Osteocyte (in vitro differentiated cells): ENCODE measurements around the gene TTLL13. TPM values are rescaled to one million over a fixed set of nuclear protein-coding genes. Genes with fewer than 3 reads are reported as not detected.

Experiments
- DNase-seq: peaks from one replicate; pipeline ENCODE4 v3.0.0; 2021; ENCODE audit warnings: mixed read lengths; ENCODE audit not compliant: unreplicated experiment; ENCODE audit errors: extremely low spot score
- H3K27ac Mint-ChIP-seq: one replicate; pipeline ENCODE4 v1.8.0; 2021; ENCODE audit warnings: mild to moderate bottlenecking, mixed read lengths; ENCODE audit not compliant: unreplicated experiment
- H3K27me3 Mint-ChIP-seq: one replicate; pipeline ENCODE4 v1.8.0; 2021; ENCODE audit warnings: mixed read lengths; ENCODE audit not compliant: unreplicated experiment
- H3K36me3 Mint-ChIP-seq: one replicate; pipeline ENCODE4 v1.8.0; 2021; ENCODE audit warnings: mixed read lengths; ENCODE audit not compliant: unreplicated experiment
- H3K4me1 Mint-ChIP-seq: one replicate; pipeline ENCODE4 v1.8.0; 2021; ENCODE audit warnings: mixed read lengths; ENCODE audit not compliant: unreplicated experiment
- H3K4me3 Mint-ChIP-seq: one replicate; pipeline ENCODE4 v1.8.0; 2021; ENCODE audit warnings: mild to moderate bottlenecking, moderate library complexity, mixed read lengths; ENCODE audit not compliant: unreplicated experiment
- H3K9me3 Mint-ChIP-seq: one replicate; pipeline ENCODE4 v1.8.0; 2021; ENCODE audit warnings: mixed read lengths; ENCODE audit not compliant: unreplicated experiment
- CTCF ChIP-seq: fragments of 200-600 bp; sonication (generic); IDR thresholded peaks from 2 replicates; pipeline ENCODE4 v1.5.0; 2021; ENCODE audit warnings: antibody characterized with exemption, mild to moderate bottlenecking, moderate library complexity
- total RNA-seq: library from RNA; stranded (reverse); gene quantifications from 2 replicates; pipeline ENCODE4 v1.2.1, GENCODE V29; 2021

Gene TTLL13
- total RNA-seq, 1 donor from 2014 or later: not detected

GRCh38 chr15:90261811-90262210 lies 12.5 kb downstream of the TTLL13 start:
- Mint-ChIP-seq H3K36me3 (no peaks in the 10 kb centered on the region), H3K27ac (no peak overlapping the region), H3K4me3 (no peak overlapping the region)

GRCh38 chr15:90262426-90262825 lies 13.1 kb downstream of the TTLL13 start:
- TF ChIP-seq CTCF: no peak
- H3K36me3 Mint-ChIP-seq: no peaks in the 10 kb centered on the region
- DNase-seq: no peak
- no peaks in the 10 kb centered on the region for H3K27me3 Mint-ChIP-seq
- peaks cover 21% of the 10 kb centered on the region for H3K4me1 Mint-ChIP-seq
- H3K9me3 Mint-ChIP-seq: no peaks in the 10 kb centered on the region
- no peak overlapping the region for H3K27ac Mint-ChIP-seq
- no peak overlapping the region for H3K4me3 Mint-ChIP-seq

More at GRCh38 chr15:90261811-90262210, 12.5 kb downstream of the TTLL13 start:
- no peak for DNase-seq
- no peaks in the 10 kb centered on the region for H3K27me3 Mint-ChIP-seq
- no peak for TF ChIP-seq CTCF
- H3K4me1 Mint-ChIP-seq: peaks cover 14% of the 10 kb centered on the region
- no peaks in the 10 kb centered on the region for H3K9me3 Mint-ChIP-seq

- peak overlapping the region; percentile 97 for H3K27ac Mint-ChIP-seq
- peaks cover 7% of the 10 kb centered on the region for H3K36me3 Mint-ChIP-seq
- peak overlapping the region; percentile 93 for H3K4me3 Mint-ChIP-seq
- H3K4me1 Mint-ChIP-seq: peaks cover 34% of the 10 kb centered on the region
- no peak for DNase-seq
- TF ChIP-seq CTCF: no peak
- H3K9me3 Mint-ChIP-seq: no peaks in the 10 kb centered on the region
- H3K27me3 Mint-ChIP-seq: no peaks in the 10 kb centered on the region
These were observed 15.3 kb downstream of the TTLL13 start for GRCh38 chr15:90264671-90265070.

- peak; percentile 93 for DNase-seq
- peaks cover 15% of the 10 kb centered on the region for H3K36me3 Mint-ChIP-seq
- TF ChIP-seq CTCF: no peak
- H3K27me3 Mint-ChIP-seq: no peaks in the 10 kb centered on the region
- peaks cover 41% of the 10 kb centered on the region for H3K4me1 Mint-ChIP-seq
- H3K4me3 Mint-ChIP-seq: peak within 1 kb of the TSS; percentile 93
- H3K9me3 Mint-ChIP-seq: no peaks in the 10 kb centered on the region
- H3K27ac Mint-ChIP-seq: peak within 1 kb of the TSS; percentile 97
These were observed 16.1 kb downstream of the TTLL13 start, which contains the start of gene NGRN for GRCh38 chr15:90265271-90266060. Gene NGRN, plus strand, starts transcription at chr15:90265672. Its CDS starts 41 bp downstream, at chr15:90265713.

GRCh38 chr15:90266061-90266431 lies 16.7 kb downstream of the TTLL13 start:
- Mint-ChIP-seq H3K27ac (peak overlapping the region; percentile 97), H3K4me1 (peaks cover 41% of the 10 kb centered on the region), H3K9me3 (no peaks in the 10 kb centered on the region), H3K27me3 (no peaks in the 10 kb centered on the region), H3K36me3 (peaks cover 18% of the 10 kb centered on the region), H3K4me3 (peak overlapping the region; percentile 93)
- DNase-seq: no peak
- no peak for TF ChIP-seq CTCF
